ENCODE measurements around the gene RFXAP.

Gene RFXAP

DNA sequence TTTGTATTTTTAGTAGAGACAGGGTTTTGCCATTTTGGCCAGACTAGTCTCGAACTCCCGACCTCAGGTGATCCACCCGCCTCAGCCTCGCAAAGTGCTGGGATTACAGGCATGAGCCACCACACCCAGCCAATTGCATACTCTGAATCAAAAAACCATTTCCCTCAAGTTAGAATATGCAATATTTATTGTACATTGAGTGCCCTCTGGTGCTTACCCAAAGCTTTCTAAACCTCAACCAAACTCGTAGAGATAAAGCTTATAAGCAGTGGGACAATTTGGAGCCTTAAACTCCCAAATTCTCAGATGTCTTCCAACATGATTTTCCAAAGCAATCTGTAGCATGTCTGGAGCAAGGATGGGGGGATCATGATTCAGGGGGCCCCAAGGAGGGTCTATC is 22.4 kb downstream of the RFXAP start:
- no peak overlapping the region for H3K9ac ChIP-seq (ENCODE audit: low read length)
- no peaks in the 10 kb centered on the region for H3K36me3 ChIP-seq (ENCODE audit: control insufficient read depth, insufficient read depth, low read length)
- no peak overlapping the region for H3K27ac ChIP-seq (ENCODE audit: low read depth, low read length)
- no peaks in the 10 kb centered on the region for H3K27me3 ChIP-seq (ENCODE audit: control insufficient read depth, insufficient read depth, low read length)
- H3K4me1 ChIP-seq (ENCODE audit: control insufficient read depth, insufficient read depth, low read length), result peaks cover 10% of the 10 kb centered on the region
- H3K4me3 ChIP-seq (ENCODE audit: low read depth, low read length), result no peak overlapping the region
- no peaks in the 10 kb centered on the region for H3K9me3 ChIP-seq (ENCODE audit: control insufficient read depth, insufficient read depth, low read depth, low read length)

DNA sequence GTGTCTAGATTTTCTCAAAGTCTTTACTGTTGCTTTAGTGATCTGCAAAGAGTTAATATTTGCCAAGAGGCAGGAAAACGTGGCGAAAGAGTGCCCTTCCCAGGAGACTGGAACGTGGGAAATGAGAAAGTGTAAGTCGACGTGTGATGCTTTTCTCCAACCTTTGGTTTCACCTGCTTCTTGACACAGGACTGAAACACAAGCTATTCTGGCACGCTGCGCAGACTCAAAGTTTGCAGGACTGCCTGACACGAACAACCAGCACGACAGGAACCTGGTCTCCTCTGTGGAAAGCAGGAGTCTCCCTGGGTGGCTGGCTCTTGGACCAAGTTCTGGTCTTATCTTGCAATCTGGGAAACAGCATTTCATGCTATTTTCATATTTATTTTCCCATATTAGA is 28.6 kb downstream of the RFXAP start:
- Histone ChIP-seq H3K9me3 (ENCODE audit: control insufficient read depth, insufficient read depth, low read depth, low read length) (no peaks in the 10 kb centered on the region), H3K36me3 (ENCODE audit: control insufficient read depth, insufficient read depth, low read length) (no peaks in the 10 kb centered on the region), H3K9ac (ENCODE audit: low read length) (no peak overlapping the region), H3K4me3 (ENCODE audit: low read depth, low read length) (no peak overlapping the region), H3K27me3 (ENCODE audit: control insufficient read depth, insufficient read depth, low read length) (no peaks in the 10 kb centered on the region), H3K27ac (ENCODE audit: low read depth, low read length) (no peak overlapping the region), H3K4me1 (ENCODE audit: control insufficient read depth, insufficient read depth, low read length) (no peaks in the 10 kb centered on the region)

DNA sequence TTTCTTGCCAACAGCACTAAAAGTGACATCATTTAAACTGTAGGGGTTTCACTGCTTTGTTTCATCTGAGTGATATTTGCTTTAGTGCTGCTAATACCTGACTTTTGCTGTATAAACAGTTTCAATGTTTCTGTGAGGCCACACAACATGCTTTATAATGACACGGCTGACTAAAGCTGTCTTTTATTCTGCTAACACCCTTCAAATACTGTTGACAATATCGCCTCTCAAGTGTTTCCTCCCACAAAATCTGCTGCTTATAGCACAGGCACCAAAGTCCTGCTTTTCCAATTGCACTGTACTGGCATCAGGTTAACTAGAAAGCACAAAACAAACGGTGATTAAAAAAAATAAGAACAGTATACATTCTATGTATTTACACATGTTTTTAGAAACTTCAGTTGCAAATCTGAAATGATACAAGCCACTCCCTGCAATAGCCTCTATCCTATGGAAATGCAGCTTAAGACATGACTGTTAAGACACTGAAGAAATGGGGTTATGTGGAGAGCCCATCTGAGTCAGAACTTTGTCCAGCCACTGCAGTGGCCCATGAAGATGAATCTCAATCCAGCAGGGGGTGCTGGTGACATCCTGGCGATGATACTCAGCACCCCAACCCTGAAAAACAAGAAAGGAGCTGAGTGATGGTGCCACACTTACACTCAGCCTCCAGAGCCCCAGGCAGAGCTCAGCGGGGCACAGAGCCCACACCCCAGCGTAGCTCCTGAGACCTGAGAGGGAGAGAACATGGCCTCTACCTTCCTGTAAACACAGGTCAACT is 29.4 kb downstream of the RFXAP start:
- Histone ChIP-seq H3K9me3 (ENCODE audit: control insufficient read depth, insufficient read depth, low read depth, low read length) (no peaks in the 10 kb centered on the region), H3K27ac (ENCODE audit: low read depth, low read length) (no peak overlapping the region), H3K27me3 (ENCODE audit: control insufficient read depth, insufficient read depth, low read length) (no peaks in the 10 kb centered on the region), H3K9ac (ENCODE audit: low read length) (no peak overlapping the region), H3K4me1 (ENCODE audit: control insufficient read depth, insufficient read depth, low read length) (no peaks in the 10 kb centered on the region), H3K4me3 (ENCODE audit: low read depth, low read length) (no peak overlapping the region), H3K36me3 (ENCODE audit: control insufficient read depth, insufficient read depth, low read length) (no peaks in the 10 kb centered on the region)

DNA sequence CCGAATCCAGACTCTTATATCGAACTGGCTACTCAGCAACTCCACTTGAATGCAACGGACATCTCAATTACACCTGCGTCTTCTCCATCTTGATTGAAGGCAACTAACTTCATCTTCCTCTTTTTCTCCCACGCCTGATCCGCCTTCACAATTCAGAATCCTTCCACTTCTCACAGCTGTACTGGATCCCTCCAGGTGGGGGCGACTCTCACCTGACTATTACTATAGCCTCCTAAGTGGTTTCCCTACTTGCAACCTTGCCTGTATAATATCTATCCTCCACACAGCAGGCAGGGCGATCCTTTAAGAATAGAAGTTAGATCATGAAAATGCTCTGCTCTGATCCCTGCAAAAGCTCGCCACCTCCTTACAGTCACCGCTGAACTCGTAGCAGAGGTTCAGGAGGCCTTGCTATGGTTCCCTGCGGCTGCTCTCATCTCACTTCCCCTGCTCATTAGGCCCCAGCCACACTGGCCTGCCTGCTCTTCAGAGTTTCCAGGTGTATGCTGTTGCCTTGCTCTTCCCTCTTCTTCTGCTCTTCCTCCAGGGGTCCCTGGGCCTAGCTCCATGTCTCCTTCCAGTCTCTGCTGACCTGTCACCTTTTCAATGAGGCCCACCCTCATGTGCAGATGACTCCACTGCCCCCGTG is 31.9 kb downstream of the RFXAP start:
- H3K4me1 ChIP-seq (ENCODE audit: control insufficient read depth, insufficient read depth, low read length), result no peaks in the 10 kb centered on the region

GRCh38 chr13:36857253-36857652 is 38.2 kb downstream of the RFXAP start:
- H3K27me3 ChIP-seq (ENCODE audit: control insufficient read depth, insufficient read depth, low read length), result no peaks in the 10 kb centered on the region
- H3K4me3 ChIP-seq (ENCODE audit: low read depth, low read length), result no peak overlapping the region
- H3K36me3 ChIP-seq (ENCODE audit: control insufficient read depth, insufficient read depth, low read length), result no peaks in the 10 kb centered on the region
- H3K9ac ChIP-seq (ENCODE audit: low read length), result no peak overlapping the region
- no peaks in the 10 kb centered on the region for H3K4me1 ChIP-seq (ENCODE audit: control insufficient read depth, insufficient read depth, low read length)
- H3K27ac ChIP-seq (ENCODE audit: low read depth, low read length), result no peak overlapping the region
- no peaks in the 10 kb centered on the region for H3K9me3 ChIP-seq (ENCODE audit: control insufficient read depth, insufficient read depth, low read depth, low read length)

More for the DNA sequence above, 31.9 kb downstream of the RFXAP start:
- no peak overlapping the region for H3K27ac ChIP-seq (ENCODE audit: low read depth, low read length)
- no peak overlapping the region for H3K4me3 ChIP-seq (ENCODE audit: low read depth, low read length)
- no peaks in the 10 kb centered on the region for H3K9me3 ChIP-seq (ENCODE audit: control insufficient read depth, insufficient read depth, low read depth, low read length)
- H3K9ac ChIP-seq (ENCODE audit: low read length), result no peak overlapping the region
- no peaks in the 10 kb centered on the region for H3K36me3 ChIP-seq (ENCODE audit: control insufficient read depth, insufficient read depth, low read length)
- H3K27me3 ChIP-seq (ENCODE audit: control insufficient read depth, insufficient read depth, low read length), result no peaks in the 10 kb centered on the region

- H3K27me3 ChIP-seq (ENCODE audit: control insufficient read depth, insufficient read depth, low read length), result no peaks in the 10 kb centered on the region
- H3K4me3 ChIP-seq (ENCODE audit: low read depth, low read length), result no peak overlapping the region
- H3K9me3 ChIP-seq (ENCODE audit: control insufficient read depth, insufficient read depth, low read depth, low read length), result no peaks in the 10 kb centered on the region
- H3K27ac ChIP-seq (ENCODE audit: low read depth, low read length), result no peak overlapping the region
- H3K36me3 ChIP-seq (ENCODE audit: control insufficient read depth, insufficient read depth, low read length), result no peaks in the 10 kb centered on the region
- no peak overlapping the region for H3K9ac ChIP-seq (ENCODE audit: low read length)
- no peaks in the 10 kb centered on the region for H3K4me1 ChIP-seq (ENCODE audit: control insufficient read depth, insufficient read depth, low read length)
Measured at GRCh38 chr13:36858290-36858689, 39.3 kb downstream of the RFXAP start.

GRCh38 chr13:36859259-36859658 is 40.2 kb downstream of the RFXAP start:
- H3K27ac ChIP-seq (ENCODE audit: low read depth, low read length), result no peak overlapping the region
- H3K4me3 ChIP-seq (ENCODE audit: low read depth, low read length), result no peak overlapping the region
- H3K9me3 ChIP-seq (ENCODE audit: control insufficient read depth, insufficient read depth, low read depth, low read length), result no peaks in the 10 kb centered on the region
- no peak overlapping the region for H3K9ac ChIP-seq (ENCODE audit: low read length)
- no peaks in the 10 kb centered on the region for H3K4me1 ChIP-seq (ENCODE audit: control insufficient read depth, insufficient read depth, low read length)
- no peaks in the 10 kb centered on the region for H3K27me3 ChIP-seq (ENCODE audit: control insufficient read depth, insufficient read depth, low read length)
- no peaks in the 10 kb centered on the region for H3K36me3 ChIP-seq (ENCODE audit: control insufficient read depth, insufficient read depth, low read length)

DNA sequence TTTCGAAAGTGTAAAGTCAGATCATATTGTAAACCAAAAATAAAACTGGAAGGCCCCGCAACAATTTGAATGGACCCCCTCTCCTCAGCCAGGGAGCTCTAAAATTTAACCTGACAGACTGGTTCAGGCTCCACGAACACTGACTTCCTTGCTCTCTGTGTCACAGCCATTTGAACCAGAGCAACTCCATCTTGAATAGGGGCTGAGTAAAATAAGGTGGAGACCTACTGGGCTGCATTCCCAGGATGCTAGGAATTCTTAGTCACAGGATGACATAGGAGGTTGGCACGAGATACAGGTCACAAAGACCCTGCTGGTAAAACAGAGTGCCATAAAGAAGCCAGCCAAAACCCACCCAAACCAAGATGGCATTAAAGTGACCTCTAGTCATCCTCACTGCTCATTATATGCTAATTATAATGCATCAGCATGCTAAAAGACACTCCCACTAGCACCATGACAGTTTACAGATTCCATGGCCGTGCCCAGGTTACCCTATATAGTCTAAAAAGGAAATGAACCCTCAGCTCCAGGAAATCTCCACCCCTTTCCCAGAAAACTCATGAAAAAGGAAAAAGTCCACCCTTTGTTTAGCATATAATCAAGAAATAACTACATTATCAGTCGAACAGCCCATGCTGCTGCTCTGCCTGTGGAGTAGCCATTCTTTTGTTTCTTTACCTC is 43.1 kb downstream of the RFXAP start:
- H3K4me1 ChIP-seq (ENCODE audit: control insufficient read depth, insufficient read depth, low read length), result peaks cover 9% of the 10 kb centered on the region
- no peaks in the 10 kb centered on the region for H3K36me3 ChIP-seq (ENCODE audit: control insufficient read depth, insufficient read depth, low read length)
- no peaks in the 10 kb centered on the region for H3K27me3 ChIP-seq (ENCODE audit: control insufficient read depth, insufficient read depth, low read length)
- H3K27ac ChIP-seq (ENCODE audit: low read depth, low read length), result no peak overlapping the region
- no peaks in the 10 kb centered on the region for H3K9me3 ChIP-seq (ENCODE audit: control insufficient read depth, insufficient read depth, low read depth, low read length)
- H3K4me3 ChIP-seq (ENCODE audit: low read depth, low read length), result no peak overlapping the region
- no peak overlapping the region for H3K9ac ChIP-seq (ENCODE audit: low read length)

GRCh38 chr13:36862722-36863121 is 43.7 kb downstream of the RFXAP start:
- no peaks in the 10 kb centered on the region for H3K27me3 ChIP-seq (ENCODE audit: control insufficient read depth, insufficient read depth, low read length)
- no peak overlapping the region for H3K9ac ChIP-seq (ENCODE audit: low read length)
- no peak overlapping the region for H3K4me3 ChIP-seq (ENCODE audit: low read depth, low read length)
- H3K4me1 ChIP-seq (ENCODE audit: control insufficient read depth, insufficient read depth, low read length), result peaks cover 15% of the 10 kb centered on the region
- H3K9me3 ChIP-seq (ENCODE audit: control insufficient read depth, insufficient read depth, low read depth, low read length), result no peaks in the 10 kb centered on the region
- no peak overlapping the region for H3K27ac ChIP-seq (ENCODE audit: low read depth, low read length)
- no peaks in the 10 kb centered on the region for H3K36me3 ChIP-seq (ENCODE audit: control insufficient read depth, insufficient read depth, low read length)

- peaks cover 18% of the 10 kb centered on the region for H3K4me1 ChIP-seq (ENCODE audit: control insufficient read depth, insufficient read depth, low read length)
Measured at GRCh38 chr13:36865265-36865664, 46.2 kb downstream of the RFXAP start.

DNA sequence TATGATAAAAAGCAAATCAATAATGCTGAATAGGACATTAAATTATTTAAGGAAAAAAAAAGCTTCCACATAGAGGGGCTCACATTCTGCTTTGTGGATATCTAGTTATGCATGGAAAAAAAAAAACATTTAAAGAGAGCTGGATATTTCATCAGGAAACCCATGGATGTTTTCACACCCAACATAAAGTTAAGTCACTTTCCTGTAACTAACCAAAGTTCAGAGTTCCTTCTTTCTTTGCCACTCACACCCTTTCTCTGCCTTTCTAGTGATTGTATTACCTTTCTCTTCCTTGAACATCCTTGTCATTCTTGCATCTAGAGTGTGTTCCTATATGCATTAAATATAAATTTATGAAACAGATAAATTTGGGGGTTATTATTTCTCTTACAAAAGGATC is 47.2 kb downstream of the RFXAP start:
- no peak overlapping the region for H3K9ac ChIP-seq (ENCODE audit: low read length)

More at GRCh38 chr13:36865265-36865664, 46.2 kb downstream of the RFXAP start:
- Histone ChIP-seq H3K36me3 (ENCODE audit: control insufficient read depth, insufficient read depth, low read length) (no peaks in the 10 kb centered on the region), H3K9ac (ENCODE audit: low read length) (no peak overlapping the region), H3K27ac (ENCODE audit: low read depth, low read length) (no peak overlapping the region), H3K9me3 (ENCODE audit: control insufficient read depth, insufficient read depth, low read depth, low read length) (no peaks in the 10 kb centered on the region), H3K27me3 (ENCODE audit: control insufficient read depth, insufficient read depth, low read length) (no peaks in the 10 kb centered on the region), H3K4me3 (ENCODE audit: low read depth, low read length) (no peak overlapping the region)

More for the DNA sequence above, 47.2 kb downstream of the RFXAP start:
- Histone ChIP-seq H3K36me3 (ENCODE audit: control insufficient read depth, insufficient read depth, low read length) (no peaks in the 10 kb centered on the region), H3K9me3 (ENCODE audit: control insufficient read depth, insufficient read depth, low read depth, low read length) (no peaks in the 10 kb centered on the region), H3K27ac (ENCODE audit: low read depth, low read length) (no peak overlapping the region), H3K4me3 (ENCODE audit: low read depth, low read length) (no peak overlapping the region), H3K4me1 (ENCODE audit: control insufficient read depth, insufficient read depth, low read length) (peaks cover 18% of the 10 kb centered on the region), H3K27me3 (ENCODE audit: control insufficient read depth, insufficient read depth, low read length) (no peaks in the 10 kb centered on the region)

All from HUES6 (cell line).